SK-N-SH treated with all-trans-retinoic acid at 6 μM for 48 hours (cell line): ENCODE data around the gene ZNF581.

Experiments
- ATAC-seq: fragments of 200-7000 bp; cut with Tn5 transposase; 3 replicates; pipeline ENCODE4 v1.9.1; 2020; ENCODE audit warnings: mild to moderate bottlenecking, moderate library complexity
- ARNTL ChIP-seq: fragments of 450-650 bp; formaldehyde crosslinking; IDR thresholded peaks from 2 replicates; pipeline ENCODE4 v1.5.0; 2020; ENCODE audit warnings: low read depth, mild to moderate bottlenecking, moderate library complexity, borderline replicate concordance
- BACH2 ChIP-seq: fragments of 250-450 bp; sonication (Bioruptor Pico); IDR thresholded peaks from 2 replicates; pipeline ENCODE4 v1.9.0; 2021; ENCODE audit warnings: mild to moderate bottlenecking, borderline replicate concordance
- CREB5 ChIP-seq: fragments of 250-450 bp; sonication (Bioruptor Pico); IDR thresholded peaks from 2 replicates; pipeline ENCODE4 v1.5.1; 2020; ENCODE audit warnings: low read depth, mild to moderate bottlenecking, moderate library complexity
- CSDC2 ChIP-seq: fragments of 250-450 bp; sonication (Bioruptor Pico); IDR thresholded peaks from 2 replicates; pipeline ENCODE4 v1.5.0; 2020; ENCODE audit warnings: mild to moderate bottlenecking, moderate library complexity
- CSRNP3 ChIP-seq: fragments of 250-450 bp; sonication (Bioruptor Pico); IDR thresholded peaks from 2 replicates; pipeline ENCODE4 v1.5.1; 2021; ENCODE audit warnings: mild to moderate bottlenecking, moderate library complexity
- ESRRG ChIP-seq: fragments of 250-450 bp; sonication (Bioruptor Pico); IDR thresholded peaks from 2 replicates; pipeline ENCODE4 v1.6.1; 2021; ENCODE audit warnings: mild to moderate bottlenecking
- GLIS3 ChIP-seq: fragments of 250-450 bp; sonication (Bioruptor Pico); IDR thresholded peaks from 2 replicates; pipeline ENCODE4 v1.5.0; 2020; ENCODE audit warnings: mild to moderate bottlenecking, moderate library complexity
- ISL1 ChIP-seq: fragments of 250-450 bp; sonication (Bioruptor Pico); IDR thresholded peaks from 2 replicates; pipeline ENCODE4 v2.1.2; 2022; ENCODE audit warnings: mild to moderate bottlenecking, moderate library complexity
- PPARA ChIP-seq: fragments of 250-450 bp; sonication (Bioruptor Pico); IDR thresholded peaks from 2 replicates; pipeline ENCODE4 v1.5.0; 2020; ENCODE audit warnings: mild to moderate bottlenecking, borderline replicate concordance
- RARB ChIP-seq: fragments of 250-450 bp; sonication (Bioruptor Pico); IDR thresholded peaks from 2 replicates; pipeline ENCODE4 v1.8.0; 2021; ENCODE audit warnings: mild to moderate bottlenecking, moderate library complexity
- SNAI2 ChIP-seq: fragments of 250-450 bp; sonication (Bioruptor Pico); IDR thresholded peaks from 2 replicates; pipeline ENCODE4 v1.5.0; 2020; ENCODE audit warnings: mild to moderate bottlenecking, moderate library complexity
- TCF4 ChIP-seq: fragments of 250-450 bp; sonication (Bioruptor Pico); IDR thresholded peaks from 2 replicates; pipeline ENCODE4 v1.8.0; 2021; ENCODE audit warnings: mild to moderate bottlenecking, moderate library complexity, borderline replicate concordance
- TOX ChIP-seq: fragments of 250-450 bp; sonication (Bioruptor Pico); IDR thresholded peaks from 2 replicates; pipeline ENCODE4 v1.8.0; 2021; ENCODE audit warnings: mild to moderate bottlenecking, moderate library complexity, borderline replicate concordance
- TSHZ2 ChIP-seq: fragments of 250-450 bp; sonication (Bioruptor Pico); IDR thresholded peaks from 2 replicates; pipeline ENCODE4 v1.5.0; 2020; ENCODE audit warnings: mild to moderate bottlenecking, moderate library complexity
- ZC3H10 ChIP-seq: fragments of 250-450 bp; sonication (Bioruptor Pico); IDR thresholded peaks from 2 replicates; pipeline ENCODE4 v1.5.1; 2021; ENCODE audit warnings: mild to moderate bottlenecking, moderate library complexity
- ZFP3 ChIP-seq: fragments of 250-450 bp; sonication (Bioruptor Pico); IDR thresholded peaks from 2 replicates; pipeline ENCODE4 v1.5.0; 2020; ENCODE audit warnings: mild to moderate bottlenecking, moderate library complexity
- ZFP30 ChIP-seq: fragments of 450-650 bp; formaldehyde crosslinking; IDR thresholded peaks from 2 replicates; pipeline ENCODE4 v1.5.0; 2022; ENCODE audit warnings: mild to moderate bottlenecking, moderate library complexity
- ZNF565 ChIP-seq: fragments of 450-650 bp; formaldehyde crosslinking; conservative IDR thresholded peaks from 2 replicates; pipeline ENCODE4 v1.5.0; 2020; ENCODE audit warnings: low read depth, mild to moderate bottlenecking, moderate library complexity
- ZNF8 ChIP-seq: fragments of 450-650 bp; formaldehyde crosslinking; IDR thresholded peaks from 2 replicates; pipeline ENCODE4 v1.5.0; 2020; ENCODE audit warnings: mild to moderate bottlenecking, moderate library complexity
- TF ChIP-seq, protein P1 (sequence below): fragments of 250-450 bp; sonication (Bioruptor Pico); IDR thresholded peaks from 2 replicates; pipeline ENCODE4 v1.8.0; 2020; ENCODE audit warnings: mild to moderate bottlenecking, moderate library complexity, borderline replicate concordance
- TF ChIP-seq, protein P2 (sequence below): fragments of 250-450 bp; sonication (Bioruptor Pico); IDR thresholded peaks from 2 replicates; pipeline ENCODE4 v1.8.0; 2021; ENCODE audit warnings: low read depth, mild to moderate bottlenecking, moderate library complexity, borderline replicate concordance

Gene ZNF581

DNA sequence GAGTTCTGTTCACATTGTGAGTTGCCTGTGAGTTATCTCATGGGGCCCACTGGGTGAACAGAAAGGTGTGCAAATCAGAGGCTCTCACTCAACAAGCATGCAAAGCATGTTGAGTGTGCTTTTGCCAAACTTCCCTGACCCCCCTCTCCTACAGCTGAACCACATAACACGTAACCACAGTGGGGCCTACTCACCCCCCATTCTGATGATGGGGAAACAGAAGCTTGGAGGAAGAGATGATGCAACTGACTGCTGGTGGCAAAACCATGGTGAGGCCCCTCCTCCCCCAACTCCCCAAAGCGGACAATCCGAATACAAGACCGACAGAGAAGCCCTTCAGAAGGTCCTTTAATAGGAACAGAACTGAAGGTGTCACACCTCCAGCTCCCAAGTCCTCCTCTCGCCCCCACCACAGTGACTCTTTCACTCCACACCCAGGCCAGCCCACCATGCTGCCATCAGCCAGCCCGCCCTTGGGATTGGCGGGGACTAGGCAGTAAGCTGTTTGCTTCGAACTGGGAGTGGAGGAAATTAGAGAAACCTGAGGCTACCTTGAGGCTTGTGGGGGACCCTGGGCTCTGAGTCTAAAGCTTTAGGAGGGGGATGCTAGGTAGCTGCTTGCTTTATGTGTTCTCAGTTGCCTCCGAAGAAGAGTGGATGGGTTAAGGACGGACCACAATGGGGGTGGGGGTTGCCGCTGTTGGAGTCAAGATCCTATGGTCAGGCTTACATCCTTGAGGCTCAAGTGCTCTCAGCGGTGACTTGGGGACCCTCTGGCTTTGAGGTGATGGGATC lies 22.8 kb upstream of the ZNF581 start:
- ATAC-seq, result no peak

DNA sequence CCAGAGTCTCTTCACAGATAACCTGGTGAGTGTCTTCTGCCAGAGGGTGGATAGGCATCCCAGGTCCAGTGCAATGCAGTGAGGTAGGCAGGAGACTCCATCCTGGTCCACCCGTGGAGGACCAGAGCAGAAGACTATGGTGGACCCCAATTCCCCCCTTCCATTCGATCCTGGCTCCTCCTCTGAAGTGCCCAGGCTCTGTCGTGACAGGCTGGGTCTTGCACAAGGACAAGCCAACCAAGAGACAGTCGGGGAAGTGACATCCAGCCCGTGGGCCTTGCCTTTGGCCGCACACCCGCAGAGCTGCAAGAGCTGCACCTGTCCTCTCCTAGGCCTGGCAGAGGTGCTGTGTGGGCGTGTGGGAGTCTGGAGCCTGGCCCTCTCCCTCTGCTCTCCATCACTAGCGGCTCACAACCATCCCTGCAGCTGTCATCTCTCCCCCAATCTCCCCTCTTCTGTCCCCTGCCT lies 22.2 kb upstream of the ZNF581 start:
- TF ChIP-seq ZNF565, result no peak
- no peak for ATAC-seq

More for the DNA sequence above, 22.8 kb upstream of the ZNF581 start:
- TF ChIP-seq SNAI2 (CRISPR knock-in tag) (no peak), ZNF565 (no peak), TCF4 (no peak)
- TF ChIP-seq, protein P1, sequence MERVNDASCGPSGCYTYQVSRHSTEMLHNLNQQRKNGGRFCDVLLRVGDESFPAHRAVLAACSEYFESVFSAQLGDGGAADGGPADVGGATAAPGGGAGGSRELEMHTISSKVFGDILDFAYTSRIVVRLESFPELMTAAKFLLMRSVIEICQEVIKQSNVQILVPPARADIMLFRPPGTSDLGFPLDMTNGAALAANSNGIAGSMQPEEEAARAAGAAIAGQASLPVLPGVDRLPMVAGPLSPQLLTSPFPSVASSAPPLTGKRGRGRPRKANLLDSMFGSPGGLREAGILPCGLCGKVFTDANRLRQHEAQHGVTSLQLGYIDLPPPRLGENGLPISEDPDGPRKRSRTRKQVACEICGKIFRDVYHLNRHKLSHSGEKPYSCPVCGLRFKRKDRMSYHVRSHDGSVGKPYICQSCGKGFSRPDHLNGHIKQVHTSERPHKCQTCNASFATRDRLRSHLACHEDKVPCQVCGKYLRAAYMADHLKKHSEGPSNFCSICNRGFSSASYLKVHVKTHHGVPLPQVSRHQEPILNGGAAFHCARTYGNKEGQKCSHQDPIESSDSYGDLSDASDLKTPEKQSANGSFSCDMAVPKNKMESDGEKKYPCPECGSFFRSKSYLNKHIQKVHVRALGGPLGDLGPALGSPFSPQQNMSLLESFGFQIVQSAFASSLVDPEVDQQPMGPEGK (CRISPR knock-in tag), result no peak
- TF ChIP-seq, all 23 proteins: peak for 0

DNA sequence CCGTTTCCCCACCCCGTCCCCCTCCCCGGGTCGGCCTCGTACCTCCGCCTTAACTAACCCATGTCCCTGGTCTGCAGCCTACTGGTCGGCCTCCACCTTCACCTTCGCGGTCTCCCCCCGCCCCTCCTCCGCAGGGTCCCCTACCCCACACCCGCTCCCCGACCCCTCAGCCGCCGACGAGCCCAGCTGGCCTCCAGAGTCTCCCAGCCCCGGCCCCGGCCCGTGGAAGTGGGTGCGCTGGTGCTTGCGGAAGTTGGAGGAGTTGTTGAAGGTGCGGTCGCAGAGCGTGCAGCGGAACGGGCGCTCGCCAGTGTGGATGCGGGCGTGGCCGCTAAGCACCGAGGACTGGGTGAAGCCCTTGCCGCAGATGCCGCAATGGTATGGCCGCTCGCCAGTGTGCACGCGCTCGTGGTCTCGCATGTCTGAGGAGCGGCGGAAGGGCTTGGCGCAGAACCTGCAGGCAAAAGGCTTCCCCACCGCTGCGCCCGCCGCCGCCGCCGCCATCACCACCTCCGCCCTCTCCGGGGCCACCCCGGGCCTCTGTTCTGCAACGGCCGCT lies 21.7 kb upstream of the ZNF581 start:
- TF ChIP-seq PPARA (CRISPR knock-in tag), result no peak
- TF ChIP-seq CSRNP3 (CRISPR knock-in tag), result no peak
- no peak for TF ChIP-seq TSHZ2 (CRISPR knock-in tag)
- TF ChIP-seq CREB5 (CRISPR knock-in tag), result no peak
- no peak for TF ChIP-seq ZC3H10
- no peak for TF ChIP-seq GLIS3 (CRISPR knock-in tag)
- TF ChIP-seq, protein P2, sequence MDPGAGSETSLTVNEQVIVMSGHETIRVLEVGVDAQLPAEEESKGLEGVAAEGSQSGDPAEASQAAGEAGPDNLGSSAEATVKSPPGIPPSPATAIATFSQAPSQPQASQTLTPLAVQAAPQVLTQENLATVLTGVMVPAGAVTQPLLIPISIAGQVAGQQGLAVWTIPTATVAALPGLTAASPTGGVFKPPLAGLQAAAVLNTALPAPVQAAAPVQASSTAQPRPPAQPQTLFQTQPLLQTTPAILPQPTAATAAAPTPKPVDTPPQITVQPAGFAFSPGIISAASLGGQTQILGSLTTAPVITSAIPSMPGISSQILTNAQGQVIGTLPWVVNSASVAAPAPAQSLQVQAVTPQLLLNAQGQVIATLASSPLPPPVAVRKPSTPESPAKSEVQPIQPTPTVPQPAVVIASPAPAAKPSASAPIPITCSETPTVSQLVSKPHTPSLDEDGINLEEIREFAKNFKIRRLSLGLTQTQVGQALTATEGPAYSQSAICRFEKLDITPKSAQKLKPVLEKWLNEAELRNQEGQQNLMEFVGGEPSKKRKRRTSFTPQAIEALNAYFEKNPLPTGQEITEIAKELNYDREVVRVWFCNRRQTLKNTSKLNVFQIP, result no peak
- TF ChIP-seq ZNF565, result no peak
- TF ChIP-seq BACH2 (CRISPR knock-in tag), result no peak
- TF ChIP-seq ZFP3, result no peak
- no peak for TF ChIP-seq TOX
- no peak for TF ChIP-seq SNAI2 (CRISPR knock-in tag)
- TF ChIP-seq ISL1 (CRISPR knock-in tag), result no peak
- TF ChIP-seq ARNTL (CRISPR knock-in tag), result no peak
- TF ChIP-seq ZFP30 (CRISPR knock-in tag), result no peak
- no peak for TF ChIP-seq TCF4
- TF ChIP-seq CSDC2 (CRISPR knock-in tag), result no peak
- TF ChIP-seq ZNF8 (CRISPR knock-in tag), result no peak
- no peak for TF ChIP-seq RARB (CRISPR knock-in tag)
- no peak for TF ChIP-seq ESRRG (CRISPR knock-in tag)
- ATAC-seq, result no peak
